HepG2 (cell line): ENCODE data around the gene ZBTB7C. TPM values are rescaled to one million over a fixed set of nuclear protein-coding genes. Genes with fewer than 3 reads are reported as not detected.

Source experiments
- ATAC-seq: fragments of 200-7000 bp; cut with Tn5 transposase; 3 replicates; pipeline ENCODE4 v1.9.1; 2020; ENCODE audit warnings: mild to moderate bottlenecking, moderate library complexity
- BruUV-seq: library from RNA; stranded (reverse); fragments of 400-500 nt; replicated peaks from 2 replicates; lab custom pipeline; 2021; lab: Mats Ljungman, UMichigan
- CTCF ChIA-PET: fragments of 300-600 bp; formaldehyde crosslinking; extraction: SDS; loops from one replicate; lab custom pipeline; 2021; ENCODE audit warnings: low total read pairs, inconsistent platforms, low intra/inter-chr PET ratio; lab: Yijun Ruan, JAX
- POLR2A ChIA-PET: fragments of 350-600 bp; sonication (Branson Sonifier 250); formaldehyde crosslinking; loops from one replicate; lab custom pipeline; 2020; ENCODE audit warnings: antibody characterized with exemption, inconsistent platforms; lab: Yijun Ruan, JAX
- DNase-seq: peaks from one replicate; pipeline ENCODE4 v3.0.0-alpha.2; 2015; ENCODE audit warnings: low spot score
- FAIRE-seq: peaks from 3 replicates; lab custom pipeline; 2011; peaks lifted over from hg19 to GRCh38; lab: Jason Lieb, UNC
- H2AFZ ChIP-seq: one replicate; pipeline ENCODE4 v1.6.1; 2011; ENCODE audit warnings: low read length, inconsistent platforms
- H3K27ac ChIP-seq: fragments of 300-600 bp; 3 replicates; pipeline ENCODE4 v1.8.0; 2011; ENCODE audit warnings: mixed run types, mild to moderate bottlenecking, mixed read lengths, low read length, inconsistent platforms; ENCODE audit not compliant: insufficient read depth; ENCODE audit errors: extremely low read length
- H3K27me3 ChIP-seq, 2 experiments: fragments of 200-600 bp in 1 of 2; 2 replicates in 1 of 2; 3 replicates in 1 of 2; pipeline versions ENCODE4 v1.6.0 to v1.8.0; 2011; ENCODE audit warnings: low read length in 2 of 2, mild to moderate bottlenecking in 2 of 2, moderate library complexity in 2 of 2, inconsistent platforms in 1 of 2; ENCODE audit not compliant: insufficient read depth in 2 of 2, control insufficient read depth in 1 of 2
- H3K36me3 ChIP-seq, 2 experiments: fragments of 200-600 bp in 1 of 2; replicated peaks in 1 of 2; 2 replicates in 1 of 2; 3 replicates in 1 of 2; pipeline versions ENCODE4 v1.5.1 to v1.8.0; 2011; ENCODE audit warnings: low read length in 2 of 2, inconsistent platforms in 1 of 2; ENCODE audit not compliant: insufficient read depth in 2 of 2, control insufficient read depth in 1 of 2
- H3K4me1 ChIP-seq: 2 replicates; pipeline ENCODE4 v1.5.1; 2012; ENCODE audit warnings: low read length, inconsistent platforms; ENCODE audit not compliant: insufficient read depth
- H3K4me2 ChIP-seq: 2 replicates; pipeline ENCODE4 v1.6.0; 2011; ENCODE audit warnings: low read depth, low read length, inconsistent platforms
- H3K4me3 ChIP-seq, 3 experiments: fragments of 200-600 bp in 1 of 3; sonication (generic), shearing (Covaris generic) in 1 of 3; replicated peaks in 1 of 3; 2 replicates each; pipeline ENCODE4 v1.5.1; 2011 to 2016; ENCODE audit warnings: low read length in 3 of 3, inconsistent platforms in 2 of 3, low read depth in 2 of 3, mild to moderate bottlenecking in 2 of 3, control low read depth in 1 of 3, mixed read lengths in 1 of 3; ENCODE audit not compliant: insufficient read depth in 1 of 3
- H3K79me2 ChIP-seq: one replicate; pipeline ENCODE4 v1.6.1; 2011; ENCODE audit warnings: low read length, inconsistent platforms; ENCODE audit not compliant: insufficient read depth
- H3K9ac ChIP-seq: 2 replicates; pipeline ENCODE4 v1.6.0; 2011; ENCODE audit warnings: mild to moderate bottlenecking, low read depth, low read length, inconsistent platforms; ENCODE audit not compliant: insufficient read depth
- H3K9me3 ChIP-seq: 2 replicates; pipeline ENCODE4 v1.5.1; 2012; ENCODE audit warnings: mild to moderate bottlenecking, low read length
- H4K20me1 ChIP-seq: 2 replicates; pipeline ENCODE4 v1.6.0; 2011; ENCODE audit warnings: inconsistent platforms, mild to moderate bottlenecking, low read length, moderate library complexity; ENCODE audit not compliant: insufficient read depth
- CCAR2 ChIP-seq: fragments of 200-400 bp; formaldehyde crosslinking; optimal IDR thresholded peaks from 2 replicates; pipeline ENCODE3; 2018; ENCODE audit warnings: low read depth, mild to moderate bottlenecking, low read length, moderate library complexity
- GFI1 ChIP-seq: sonication (generic); formaldehyde crosslinking; IDR thresholded peaks from 2 replicates; pipeline ENCODE4 v1.5.0; 2020; ENCODE audit warnings: missing genetic modification reagents, mild to moderate bottlenecking, borderline replicate concordance
- GPN1 ChIP-seq: sonication (generic); formaldehyde crosslinking; IDR thresholded peaks from 2 replicates; pipeline ENCODE4 v1.5.1; 2020; ENCODE audit warnings: missing genetic modification reagents, borderline replicate concordance
- HIVEP1 ChIP-seq: sonication (generic); formaldehyde crosslinking; IDR thresholded peaks from 2 replicates; pipeline ENCODE4 v1.4.0; 2020; ENCODE audit warnings: mild to moderate bottlenecking, missing genetic modification reagents
- HMG20A ChIP-seq: IDR thresholded peaks from 2 replicates; pipeline ENCODE4 v1.6.1; 2016; ENCODE audit warnings: borderline replicate concordance
- IRX3 ChIP-seq: sonication (generic); formaldehyde crosslinking; IDR thresholded peaks from 2 replicates; pipeline ENCODE4 v1.8.1; 2023; ENCODE audit warnings: mild to moderate bottlenecking, low read depth, missing genetic modification reagents, borderline replicate concordance
- KLF6 ChIP-seq: IDR thresholded peaks from 2 replicates; pipeline ENCODE4 v1.8.0; 2016; ENCODE audit warnings: missing biosample characterization, missing genetic modification reagents
- MED1 ChIP-seq: sonication (generic); formaldehyde crosslinking; IDR thresholded peaks from 2 replicates; pipeline ENCODE4 v1.4.0; 2020; ENCODE audit warnings: missing genetic modification reagents
- NAIF1 ChIP-seq: sonication (generic); formaldehyde crosslinking; IDR thresholded peaks from 2 replicates; pipeline ENCODE4 v1.5.0; 2020; ENCODE audit warnings: mild to moderate bottlenecking, missing genetic modification reagents, borderline replicate concordance
- RCOR2 ChIP-seq: IDR thresholded peaks from 2 replicates; pipeline ENCODE4 v1.6.1; 2016; ENCODE audit warnings: missing biosample characterization, missing genetic modification reagents
- RERE ChIP-seq: IDR thresholded peaks from 2 replicates; pipeline ENCODE4 v1.6.1; 2016; ENCODE audit warnings: low read depth, missing genetic modification reagents, missing compliant biosample characterization
- RFX1 ChIP-seq: fragments of 450-650 bp; IDR thresholded peaks from 2 replicates; pipeline ENCODE4 v1.6.1; 2017
- ZBTB2 ChIP-seq: sonication (generic); formaldehyde crosslinking; IDR thresholded peaks from 2 replicates; pipeline ENCODE4 v1.8.0; 2022; ENCODE audit warnings: low read depth, missing genetic modification reagents
- ZNF235 ChIP-seq: sonication (generic); formaldehyde crosslinking; IDR thresholded peaks from 2 replicates; pipeline ENCODE4 v1.8.1; 2023; ENCODE audit warnings: mild to moderate bottlenecking, missing genetic modification reagents, borderline replicate concordance
- ZNF629 ChIP-seq: sonication (generic); formaldehyde crosslinking; conservative IDR thresholded peaks from 2 replicates; pipeline ENCODE4 v1.5.0; 2020; ENCODE audit warnings: missing genetic modification reagents
- ZNF672 ChIP-seq: sonication (generic); formaldehyde crosslinking; IDR thresholded peaks from 2 replicates; pipeline ENCODE4 v1.8.1; 2022; ENCODE audit warnings: missing genetic modification reagents
- ZSCAN5A ChIP-seq: sonication (generic); formaldehyde crosslinking; IDR thresholded peaks from 2 replicates; pipeline ENCODE4 v1.8.0; 2022; ENCODE audit warnings: mild to moderate bottlenecking, missing genetic modification reagents, borderline replicate concordance
- WGBS: methylation state at CpG from one replicate; pipeline ENCODE4 v1.1.6; 2017; ENCODE audit warnings: low lambda C conversion rate; 5-methylcytosine and 5-hydroxymethylcytosine counted together
- in situ Hi-C: cut with HindIII; loops from 2 replicates; pipeline ENCODE4 v1.10.0; 2017; ENCODE audit warnings: low pct_unique_long_range_greater_than_20kb; ENCODE audit not compliant: extremely low pct_ligation_motif_present
- intact Hi-C: fragments of 100-400 bp; cut with micrococcal nuclease; formaldehyde crosslinking; loops from one replicate; pipeline ENCODE4 v1.10.0; 2022; ENCODE audit not compliant: unreplicated experiment
- polyA plus RNA-seq, 8 experiments: library from polyadenylated mRNA; depleted of rRNA in 3 of 8; stranded (reverse) in 7 of 8; unstranded in 1 of 8; fragments of >200 nt; fragmentation: Illumina TruSeq in 4 of 8; extraction: Trizol in 4 of 8; gene quantifications; 2 replicates each; pipeline versions ENCODE4 v1.2.1 to v1.2.3, GENCODE V29; 2011 to 2016; ENCODE audit warnings: low read depth in 4 of 8, missing spikeins in 1 of 8, mixed read lengths in 1 of 8; ENCODE audit not compliant: insufficient read depth in 1 of 8
- total RNA-seq, 5 experiments: library from RNA; depleted of rRNA; stranded (reverse); fragments of >200 nt; fragmentation: Illumina TruSeq; extraction: Trizol; gene quantifications; 2 replicates each; pipeline ENCODE4 v1.2.3, GENCODE V29; 2016; ENCODE audit warnings: low read depth in 1 of 5

ZBTB7C gene
- total and polyA plus RNA-seq, 2 of the 13 experiments (the other 11 are each of a cell fraction or from before 2014, with no cell fraction given), result 0.01 to 0.04 TPM

GRCh38 chr18:48090702-48091101 is 318.5 kb downstream of the ZBTB7C start:
- ChIA-PET POLR2A (no interaction called here), CTCF (no interaction called here)
- no peak overlapping the region for H2AFZ ChIP-seq
- DNase-seq (no peak), FAIRE-seq (no peak), ATAC-seq (no peak)
- no peaks in the 10 kb centered on the region for H3K79me2 ChIP-seq
- H3K4me3 ChIP-seq, result no peak overlapping the region
- H3K4me2 ChIP-seq, result no peak overlapping the region
- WGBS, result 4% methylated on average over 1 of the region's 1 CpG
- H3K9ac ChIP-seq, result no peak overlapping the region
- H3K4me1 ChIP-seq, result no peaks in the 10 kb centered on the region
- H3K27ac ChIP-seq, result no peak overlapping the region
- peaks cover 0 to 14% of the 10 kb centered on the region in 2 experiments; a peak in 2 of 5 replicates for H3K27me3 ChIP-seq
- BruUV-seq, result no TSS peak
- intact Hi-C loops (no loop called here), in situ Hi-C loops (no loop called here)
- no peaks in the 10 kb centered on the region for H3K36me3 ChIP-seq
- H3K9me3 ChIP-seq, result no peaks in the 10 kb centered on the region
- H4K20me1 ChIP-seq, result no peaks in the 10 kb centered on the region
- no peak for TF ChIP-seq RERE (CRISPR knock-in tag)
- TF ChIP-seq RCOR2 (CRISPR knock-in tag), result no peak
- no peak for TF ChIP-seq GPN1 (CRISPR knock-in tag)
- no peak for TF ChIP-seq HMG20A (CRISPR knock-in tag)
- no peak for TF ChIP-seq ZNF235 (CRISPR knock-in tag)
- no peak for TF ChIP-seq KLF6 (CRISPR knock-in tag)
- TF ChIP-seq ZBTB2, result no peak
- no peak for TF ChIP-seq GFI1 (CRISPR knock-in tag)
- TF ChIP-seq NAIF1 (CRISPR knock-in tag), result no peak
- TF ChIP-seq MED1 (CRISPR knock-in tag), result no peak
- TF ChIP-seq ZSCAN5A, result no peak
- TF ChIP-seq ZNF629 (CRISPR knock-in tag), result no peak
- TF ChIP-seq ZNF672 (CRISPR knock-in tag), result no peak
- no peak for TF ChIP-seq RFX1
- no peak for TF ChIP-seq CCAR2
- no peak for TF ChIP-seq IRX3 (CRISPR knock-in tag)
- no peak for TF ChIP-seq HIVEP1 (CRISPR knock-in tag)
